ENCODE measurements around the gene ATP8B3. TPM values are rescaled to one million over a fixed set of nuclear protein-coding genes. Genes with fewer than 3 reads are reported as not detected.

ATP8B3 gene
- total RNA-seq, 2 donors from 2014 or later: 4.6 to 6.0 TPM

- Mint-ChIP-seq H3K27me3 (peaks cover 31% of the 10 kb centered on the region), H3K4me3 (peak overlapping the region; percentile 77), H3K4me1 (peaks cover 10% of the 10 kb centered on the region), H3K27ac (no peak overlapping the region), H3K36me3 (ENCODE audit: low read depth) (no peaks in the 10 kb centered on the region)
- no peaks in the 10 kb centered on the region for H3K9me3 ChIP-seq (ENCODE audit: control insufficient read depth, low read length, poor library complexity, severe bottlenecking)
- ATAC-seq: no peak
- no peak for DNase-seq
Measured at GRCh38 chr19:1749373-1750342, 62.4 kb downstream of the ATP8B3 start.

GRCh38 chr19:1748873-1749341 is 63.2 kb downstream of the ATP8B3 start:
- DNase-seq (no peak), ATAC-seq (no peak)
- Mint-ChIP-seq H3K27ac (no peak overlapping the region), H3K4me1 (peaks cover 10% of the 10 kb centered on the region), H3K27me3 (peaks cover 31% of the 10 kb centered on the region), H3K36me3 (ENCODE audit: low read depth) (no peaks in the 10 kb centered on the region), H3K4me3 (peak overlapping the region; percentile 57)
- H3K9me3 ChIP-seq (ENCODE audit: control insufficient read depth, low read length, poor library complexity, severe bottlenecking): no peaks in the 10 kb centered on the region

- no peak for DNase-seq
- no peaks in the 10 kb centered on the region for H3K36me3 Mint-ChIP-seq (ENCODE audit: low read depth)
- peak overlapping the region; percentile 74 for H3K4me3 Mint-ChIP-seq
- no peak overlapping the region for H3K27ac Mint-ChIP-seq
- H3K4me1 Mint-ChIP-seq: peaks cover 10% of the 10 kb centered on the region
- ATAC-seq: peak; percentile 28
- H3K9me3 ChIP-seq (ENCODE audit: control insufficient read depth, low read length, poor library complexity, severe bottlenecking): no peaks in the 10 kb centered on the region
- H3K27me3 Mint-ChIP-seq: peaks cover 31% of the 10 kb centered on the region
Measured at GRCh38 chr19:1748115-1748872, 63.8 kb downstream of the ATP8B3 start.

GRCh38 chr19:1747285-1748114 is 64.6 kb downstream of the ATP8B3 start:
- peak overlapping the region; percentile 74 for H3K4me3 Mint-ChIP-seq
- no peaks in the 10 kb centered on the region for H3K9me3 ChIP-seq (ENCODE audit: control insufficient read depth, low read length, poor library complexity, severe bottlenecking)
- no peaks in the 10 kb centered on the region for H3K36me3 Mint-ChIP-seq (ENCODE audit: low read depth)
- peaks cover 10% of the 10 kb centered on the region for H3K4me1 Mint-ChIP-seq
- H3K27ac Mint-ChIP-seq: no peak overlapping the region
- peaks cover 31% of the 10 kb centered on the region for H3K27me3 Mint-ChIP-seq
- DNase-seq (no peak), ATAC-seq (peak; percentile 54)

GRCh38 chr19:1746401-1747284 is 65.4 kb downstream of the ATP8B3 start:
- no peaks in the 10 kb centered on the region for H3K9me3 ChIP-seq (ENCODE audit: control insufficient read depth, low read length, poor library complexity, severe bottlenecking)
- H3K27me3 Mint-ChIP-seq: peaks cover 28% of the 10 kb centered on the region
- ATAC-seq (no peak), DNase-seq (no peak)
- H3K4me1 Mint-ChIP-seq: peaks cover 10% of the 10 kb centered on the region
- no peak overlapping the region for H3K4me3 Mint-ChIP-seq
- H3K27ac Mint-ChIP-seq: no peak overlapping the region
- no peaks in the 10 kb centered on the region for H3K36me3 Mint-ChIP-seq (ENCODE audit: low read depth)

- H3K27ac Mint-ChIP-seq: no peak overlapping the region
- H3K4me3 Mint-ChIP-seq: no peak overlapping the region
- DNase-seq (no peak), ATAC-seq (no peak)
- no peaks in the 10 kb centered on the region for H3K36me3 Mint-ChIP-seq (ENCODE audit: low read depth)
- H3K27me3 Mint-ChIP-seq: peaks cover 25% of the 10 kb centered on the region
- no peaks in the 10 kb centered on the region for H3K9me3 ChIP-seq (ENCODE audit: control insufficient read depth, low read length, poor library complexity, severe bottlenecking)
- H3K4me1 Mint-ChIP-seq: peaks cover 10% of the 10 kb centered on the region
Measured at GRCh38 chr19:1745589-1746031, 66.5 kb downstream of the ATP8B3 start.

- no peaks in the 10 kb centered on the region for H3K9me3 ChIP-seq (ENCODE audit: control insufficient read depth, low read length, poor library complexity, severe bottlenecking)
- DNase-seq (no peak), ATAC-seq (no peak)
- Mint-ChIP-seq H3K4me1 (peaks cover 7% of the 10 kb centered on the region), H3K4me3 (no peak overlapping the region), H3K27me3 (peaks cover 25% of the 10 kb centered on the region), H3K27ac (no peak overlapping the region), H3K36me3 (ENCODE audit: low read depth) (no peaks in the 10 kb centered on the region)
Measured at GRCh38 chr19:1744822-1745563, 67.1 kb downstream of the ATP8B3 start.

- Mint-ChIP-seq H3K27ac (no peak overlapping the region), H3K36me3 (ENCODE audit: low read depth) (no peaks in the 10 kb centered on the region), H3K27me3 (peaks cover 26% of the 10 kb centered on the region), H3K4me3 (no peak overlapping the region), H3K4me1 (peaks cover 5% of the 10 kb centered on the region)
- ATAC-seq: no peak
- no peaks in the 10 kb centered on the region for H3K9me3 ChIP-seq (ENCODE audit: control insufficient read depth, low read length, poor library complexity, severe bottlenecking)
- DNase-seq: no peak
Measured at GRCh38 chr19:1744133-1744665, 67.9 kb downstream of the ATP8B3 start.

- H3K36me3 Mint-ChIP-seq (ENCODE audit: low read depth): no peaks in the 10 kb centered on the region
- H3K4me1 Mint-ChIP-seq: peaks cover 5% of the 10 kb centered on the region
- no peak overlapping the region for H3K4me3 Mint-ChIP-seq
- H3K9me3 ChIP-seq (ENCODE audit: control insufficient read depth, low read length, poor library complexity, severe bottlenecking): no peaks in the 10 kb centered on the region
- no peak overlapping the region for H3K27ac Mint-ChIP-seq
- no peak for ATAC-seq
- DNase-seq: no peak
- H3K27me3 Mint-ChIP-seq: peaks cover 26% of the 10 kb centered on the region
Measured at GRCh38 chr19:1742989-1743696, 68.9 kb downstream of the ATP8B3 start.

- DNase-seq (no peak), ATAC-seq (no peak)
- no peak overlapping the region for H3K4me3 Mint-ChIP-seq
- no peaks in the 10 kb centered on the region for H3K36me3 Mint-ChIP-seq (ENCODE audit: low read depth)
- no peaks in the 10 kb centered on the region for H3K4me1 Mint-ChIP-seq
- H3K9me3 ChIP-seq (ENCODE audit: control insufficient read depth, low read length, poor library complexity, severe bottlenecking): no peaks in the 10 kb centered on the region
- H3K27ac Mint-ChIP-seq: no peak overlapping the region
- peaks cover 45% of the 10 kb centered on the region for H3K27me3 Mint-ChIP-seq
Measured at GRCh38 chr19:1739960-1740629, 72.0 kb downstream of the ATP8B3 start.
